Testis (tissue), 3 donors: ENCODE measurements around the gene HMGXB3. TPM values are rescaled to one million over a fixed set of nuclear protein-coding genes. Genes with fewer than 3 reads are reported as not detected.

Experiments
- DNase-seq: peaks from one replicate; pipeline ENCODE4 v3.0.0-alpha.2; 2019
- H3K27ac ChIP-seq, 2 donors: fragments of 200-600 bp; sonication (generic); one replicate each; pipeline ENCODE4 v1.5.1; 2019
- H3K27me3 ChIP-seq: fragments of 200-600 bp; sonication (generic); one replicate; pipeline ENCODE4 v1.5.1; 2019
- H3K36me3 ChIP-seq: fragments of 200-600 bp; sonication (generic); one replicate; pipeline ENCODE4 v1.5.1; 2017; ENCODE audit warnings: low read depth; ENCODE audit errors: missing control alignments
- H3K4me1 ChIP-seq: fragments of 200-600 bp; sonication (generic); one replicate; pipeline ENCODE4 v1.5.1; 2019
- H3K4me3 ChIP-seq, 2 donors: fragments of 200-600 bp; sonication (generic); one replicate each; pipeline ENCODE4 v1.5.1; 2017 to 2019
- H3K9me3 ChIP-seq: fragments of 200-600 bp; sonication (generic); one replicate; pipeline ENCODE4 v1.5.1; 2017
- POLR2A ChIP-seq: fragments of 450-650 bp; IDR thresholded peaks from one replicate; pipeline ENCODE4 v1.6.1; 2017; ENCODE audit warnings: antibody characterized with exemption, mild to moderate bottlenecking, moderate library complexity
- WGBS, 2 donors: methylation state at CpG; one replicate each; pipeline ENCODE4 v1.1.5; 2018; 5-methylcytosine and 5-hydroxymethylcytosine counted together
- intact Hi-C: fragments of 100-400 bp; cut with DNase I; formaldehyde crosslinking; loops from one replicate; pipeline ENCODE4 v1.15.1; 2023; ENCODE audit warnings: low total_unique reads
- polyA plus RNA-seq: library from polyadenylated mRNA; stranded (reverse); fragments of 350-450 nt; fragmentation: Illumina TruSeq; extraction: RNeasy Lipid Tissue Mini Kit (QIAGEN cat#74804); gene quantifications from one replicate; pipeline ENCODE4 v1.2.3, GENCODE V29; 2014; ENCODE audit warnings: low read depth, low replicate concordance; ENCODE audit not compliant: insufficient read depth
- total RNA-seq, 2 donors: library from RNA; depleted of rRNA; stranded (reverse); fragments of >200 nt; gene quantifications; one replicate each; pipeline ENCODE4 v1.2.3, GENCODE V29; 2016
- TF ChIP-seq, protein P1 (sequence below), 3 experiments: fragments of 450-650 bp in 2 of 3; fragments of 200-600 bp in 1 of 3; sonication (generic) in 1 of 3; IDR thresholded peaks; one replicate each; pipeline ENCODE4 v1.5.1; 2016 to 2019; ENCODE audit warnings: antibody characterized with exemption in 3 of 3, mild to moderate bottlenecking in 2 of 3, moderate library complexity in 1 of 3

Gene HMGXB3
- total and polyA plus RNA-seq, 3 donors from 2014 or later, result 33.5 to 72.5 (median 63.6) TPM

DNA sequence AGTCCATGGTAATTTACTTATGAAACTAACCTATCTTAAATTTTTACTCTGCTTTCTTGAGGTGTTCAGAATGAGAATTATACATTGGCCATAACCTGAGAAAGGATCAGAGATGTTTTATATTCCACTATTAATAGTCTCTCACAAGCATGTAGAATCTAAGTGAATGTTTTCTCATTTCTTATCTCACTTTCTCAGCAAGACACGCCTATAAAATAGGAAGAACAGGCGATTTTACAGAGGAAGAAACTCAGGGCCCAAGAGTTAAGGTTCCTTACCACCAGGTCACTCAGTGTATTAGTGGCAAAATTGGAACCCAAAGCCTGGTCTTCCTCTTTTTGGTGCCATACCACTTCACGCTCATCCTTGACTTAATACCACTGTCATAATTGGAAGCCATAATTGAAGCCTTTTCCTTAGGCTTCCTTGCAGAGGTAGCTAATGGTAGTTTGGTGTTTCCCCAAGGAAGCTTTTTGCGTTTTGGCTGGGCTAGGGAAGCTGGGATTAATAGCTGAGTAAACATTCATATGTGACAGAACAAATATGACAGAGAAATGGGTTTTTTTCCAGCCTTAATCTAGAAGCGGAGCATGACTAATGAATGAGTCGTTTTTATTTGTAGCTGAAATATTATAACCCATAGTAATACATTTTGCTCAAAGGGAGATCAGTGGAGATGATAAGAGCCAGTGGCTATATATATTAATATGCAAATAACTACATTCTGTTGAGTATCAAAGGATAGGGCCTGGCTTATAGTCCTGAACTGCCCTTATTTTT lies 16.9 kb downstream of the HMGXB3 start:
- TF ChIP-seq, protein P1, sequence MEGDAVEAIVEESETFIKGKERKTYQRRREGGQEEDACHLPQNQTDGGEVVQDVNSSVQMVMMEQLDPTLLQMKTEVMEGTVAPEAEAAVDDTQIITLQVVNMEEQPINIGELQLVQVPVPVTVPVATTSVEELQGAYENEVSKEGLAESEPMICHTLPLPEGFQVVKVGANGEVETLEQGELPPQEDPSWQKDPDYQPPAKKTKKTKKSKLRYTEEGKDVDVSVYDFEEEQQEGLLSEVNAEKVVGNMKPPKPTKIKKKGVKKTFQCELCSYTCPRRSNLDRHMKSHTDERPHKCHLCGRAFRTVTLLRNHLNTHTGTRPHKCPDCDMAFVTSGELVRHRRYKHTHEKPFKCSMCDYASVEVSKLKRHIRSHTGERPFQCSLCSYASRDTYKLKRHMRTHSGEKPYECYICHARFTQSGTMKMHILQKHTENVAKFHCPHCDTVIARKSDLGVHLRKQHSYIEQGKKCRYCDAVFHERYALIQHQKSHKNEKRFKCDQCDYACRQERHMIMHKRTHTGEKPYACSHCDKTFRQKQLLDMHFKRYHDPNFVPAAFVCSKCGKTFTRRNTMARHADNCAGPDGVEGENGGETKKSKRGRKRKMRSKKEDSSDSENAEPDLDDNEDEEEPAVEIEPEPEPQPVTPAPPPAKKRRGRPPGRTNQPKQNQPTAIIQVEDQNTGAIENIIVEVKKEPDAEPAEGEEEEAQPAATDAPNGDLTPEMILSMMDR (IDR thresholded peaks at IDR 0.05), result no peak
- TF ChIP-seq POLR2A, result no peak
- H3K36me3 ChIP-seq, result no peaks in the 10 kb centered on the region

DNA sequence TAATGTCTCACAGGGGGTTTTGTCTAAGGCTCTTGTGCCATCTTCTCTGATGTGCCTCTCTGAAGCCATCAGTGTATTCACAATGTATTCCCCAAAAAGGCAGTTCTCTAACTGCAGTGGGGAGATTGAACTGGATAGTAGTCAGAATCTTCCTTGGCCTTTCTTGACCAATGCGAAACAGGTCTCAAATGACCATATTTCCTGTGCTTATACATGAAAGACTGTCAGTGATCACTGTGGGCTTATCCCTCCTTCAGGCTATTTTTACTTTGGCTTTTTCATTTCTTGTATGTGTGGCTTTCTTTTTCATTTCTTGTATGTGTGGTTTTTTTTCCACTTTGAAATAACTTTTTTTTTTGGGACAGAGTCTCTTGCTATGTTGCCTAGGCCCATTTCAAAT lies 19.7 kb downstream of the HMGXB3 start:
- Histone ChIP-seq H3K36me3 (no peaks in the 10 kb centered on the region), H3K9me3 (no peaks in the 10 kb centered on the region), H3K4me1 (no peaks in the 10 kb centered on the region), H3K4me3 (no peak overlapping the region), H3K27me3 (no peaks in the 10 kb centered on the region), H3K27ac (no peak overlapping the region)
- TF ChIP-seq POLR2A, result no peak
- TF ChIP-seq, protein P1 (IDR thresholded peaks at IDR 0.05), result no peak
- WGBS, 2 donors, result 85 to 94% methylated on average over 1 of the region's 1 CpG
- intact Hi-C loops, result no loop called here
- no peak for DNase-seq

More for the DNA sequence above, 16.9 kb downstream of the HMGXB3 start:
- 87 to 93% methylated on average over 6 of the region's 6 CpGs for WGBS, 2 donors
- Histone ChIP-seq H3K27ac (no peak overlapping the region), H3K4me1 (no peaks in the 10 kb centered on the region), H3K4me3 (no peak overlapping the region), H3K27me3 (no peaks in the 10 kb centered on the region), H3K9me3 (no peaks in the 10 kb centered on the region)
- DNase-seq, result no peak
- intact Hi-C loops, result no loop called here

DNA sequence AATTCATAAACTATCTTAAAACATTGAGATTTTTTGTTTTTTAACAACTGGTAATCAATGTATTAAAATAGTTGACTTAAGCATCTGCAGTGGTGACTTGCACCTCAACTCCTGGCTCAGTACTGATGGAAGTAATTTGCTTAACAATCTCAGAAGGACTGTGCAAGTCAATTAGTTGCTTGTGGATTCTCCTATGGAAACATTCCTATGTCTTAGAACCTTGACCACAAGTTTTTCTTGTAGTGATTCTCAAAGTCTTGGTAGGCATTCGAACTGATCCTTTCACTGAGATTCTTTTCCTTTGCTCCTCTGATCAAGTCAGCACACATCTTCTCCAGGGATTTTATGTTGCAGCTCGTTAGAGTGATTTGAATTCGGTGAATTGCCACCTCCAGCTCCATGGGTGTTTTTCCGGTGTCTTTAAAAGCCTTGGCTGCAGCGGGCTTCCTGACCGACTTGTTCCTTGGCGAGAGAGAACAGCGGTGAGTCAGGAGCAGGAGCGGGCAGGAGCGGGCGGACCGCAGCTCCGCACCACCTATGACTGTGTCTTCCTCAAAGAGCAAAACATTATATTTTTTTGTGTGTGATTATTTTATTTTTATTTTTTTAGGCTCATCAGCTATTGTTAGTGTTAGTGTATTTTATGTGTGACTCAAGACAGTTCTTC lies 21.1 kb downstream of the HMGXB3 start:
- no peak for DNase-seq
- 82 to 85% methylated on average over 13 of the region's 13 CpGs for WGBS, 2 donors

DNA sequence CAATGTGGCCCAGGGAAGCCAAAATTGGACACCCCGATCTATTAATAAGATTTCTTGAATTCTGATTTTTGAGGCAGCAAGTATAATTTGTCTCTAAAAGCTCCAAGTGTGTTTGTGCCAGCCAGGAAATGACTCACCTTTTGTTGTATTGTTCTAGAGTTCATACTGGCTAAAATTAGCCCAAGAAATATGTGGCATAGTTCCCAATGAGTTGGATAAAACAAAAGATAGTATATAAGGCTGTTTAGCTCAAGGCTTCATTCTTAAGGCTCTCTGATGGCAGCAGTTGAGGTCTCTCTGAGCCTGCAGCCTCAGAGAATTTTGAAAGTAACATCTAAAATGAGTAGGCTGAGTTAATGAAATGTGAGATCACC lies 21.6 kb downstream of the HMGXB3 start:
- Histone ChIP-seq H3K27me3 (no peaks in the 10 kb centered on the region), H3K4me3 (no peak overlapping the region), H3K27ac (peak overlapping the region in 1 of 2 donors; percentile 26), H3K4me1 (no peaks in the 10 kb centered on the region), H3K9me3 (no peaks in the 10 kb centered on the region), H3K36me3 (no peaks in the 10 kb centered on the region)
- intact Hi-C loops, result no loop called here
- WGBS, 2 donors, result 59 to 68% methylated on average over 1 of the region's 1 CpG
- no peak for DNase-seq
- no peak for TF ChIP-seq POLR2A
- TF ChIP-seq, protein P1 (IDR thresholded peaks at IDR 0.05), result no peak

More for the DNA sequence above, 21.1 kb downstream of the HMGXB3 start:
- no peaks in the 10 kb centered on the region for H3K9me3 ChIP-seq
- no peaks in the 10 kb centered on the region for H3K36me3 ChIP-seq
- H3K27me3 ChIP-seq, result no peaks in the 10 kb centered on the region
- TF ChIP-seq POLR2A, result no peak
- TF ChIP-seq, protein P1 (IDR thresholded peaks at IDR 0.05), result no peak
- no peak overlapping the region for H3K4me3 ChIP-seq
- intact Hi-C loops, result no loop called here
- H3K4me1 ChIP-seq, result no peaks in the 10 kb centered on the region
- H3K27ac ChIP-seq, result peak overlapping the region in 1 of 2 donors; percentile 26
